Mesothelial cell of epicardium (in vitro differentiated cells): ENCODE measurements around the gene TBC1D3L. TPM values are rescaled to one million over a fixed set of nuclear protein-coding genes. Genes with fewer than 3 reads are reported as not detected.
"Not testable (repeated sequence)": the region's sequence is repeated elsewhere in the genome, so short reads cannot be mapped to it uniquely, and the experiment has no call there.

Experiments used
- DNase-seq, 2 experiments: peaks; one replicate each; pipeline ENCODE4 v3.0.0; 2021; ENCODE audit warnings: low spot score in 2 of 2; ENCODE audit not compliant: unreplicated experiment in 2 of 2
- H3K27ac Mint-ChIP-seq: 2 replicates; pipeline ENCODE4 v1.8.0; 2021; ENCODE audit warnings: mixed read lengths
- H3K27me3 Mint-ChIP-seq: 2 replicates; pipeline ENCODE4 v1.8.0; 2021; ENCODE audit warnings: low read depth, mixed read lengths
- H3K36me3 Mint-ChIP-seq: 2 replicates; pipeline ENCODE4 v1.8.0; 2021; ENCODE audit warnings: mixed read lengths
- H3K4me1 Mint-ChIP-seq: 2 replicates; pipeline ENCODE4 v1.8.0; 2021; ENCODE audit warnings: mixed read lengths
- H3K4me3 Mint-ChIP-seq: 2 replicates; pipeline ENCODE4 v1.8.0; 2021; ENCODE audit warnings: mild to moderate bottlenecking, moderate library complexity, mixed read lengths
- H3K9me3 Mint-ChIP-seq: 2 replicates; pipeline ENCODE4 v1.8.0; 2021; ENCODE audit warnings: mixed read lengths
- total RNA-seq: library from RNA; stranded (reverse); gene quantifications from 3 replicates; pipeline ENCODE4 v1.2.1, GENCODE V29; 2021

Gene TBC1D3L
- total RNA-seq: 55.1 to 59.1 TPM (median 55.9 TPM) in 3 replicates

GRCh38 chr17:37988960-37989359 is at the start of gene TBC1D3L:
TSS of gene TBC1D3L (minus strand) at chr17:37989060. CDS start at chr17:37987520, 1,540 bp downstream.
- not testable (repeated sequence) for H3K9me3 Mint-ChIP-seq, DNase-seq, H3K27me3 Mint-ChIP-seq, H3K27ac Mint-ChIP-seq, H3K4me1 Mint-ChIP-seq, H3K4me3 Mint-ChIP-seq, H3K36me3 Mint-ChIP-seq

GRCh38 chr17:38003676-38004075 is 14.8 kb upstream of the TBC1D3L start, which contains the start of gene TBC1D3D:
TSS of gene TBC1D3D (plus strand) at chr17:38003976. CDS start at chr17:38005561, 1,585 bp downstream.
- H3K27me3 Mint-ChIP-seq, H3K9me3 Mint-ChIP-seq, H3K4me3 Mint-ChIP-seq, DNase-seq, H3K4me1 Mint-ChIP-seq, H3K36me3 Mint-ChIP-seq, H3K27ac Mint-ChIP-seq: not testable (repeated sequence)

Other genes starting within 250 kb of the TBC1D3L start
- gene HNF1B, start 244.0 kb downstream of the TBC1D3L start, total RNA-seq: 0.14 to 0.31 TPM (median 0.29 TPM) in 3 replicates
- not detected in 3 replicates for gene TBC1D3K, start 64.6 kb downstream of the TBC1D3L start, total RNA-seq
- gene TBC1D3D, start 14.9 kb upstream of the TBC1D3L start, total RNA-seq: 0.72 to 1.3 TPM (median 1.0 TPM) in 3 replicates
- 0.18 TPM in 1 of 3 replicates, not detected in the others for gene TBC1D3C, start 79.6 kb upstream of the TBC1D3L start, total RNA-seq
- not detected in 3 replicates for gene TBC1D3E, start 138.9 kb upstream of the TBC1D3L start, total RNA-seq
- gene TBC1D3, start 203.5 kb upstream of the TBC1D3L start, total RNA-seq: not detected in 3 replicates